Neural crest cell (in vitro differentiated cells): Measurements from ENCODE around the gene ITGA3. TPM values are rescaled to one million over a fixed set of nuclear protein-coding genes. Genes with fewer than 3 reads are reported as not detected.

Experiments
- DNase-seq: peaks from one replicate; pipeline ENCODE4 v3.0.0; 2021; ENCODE audit warnings: low read depth, mixed read lengths, low spot score
- H3K27ac Mint-ChIP-seq: one replicate; pipeline ENCODE4 v1.8.0; 2021; ENCODE audit warnings: mild to moderate bottlenecking, mixed read lengths; ENCODE audit not compliant: unreplicated experiment
- H3K27me3 Mint-ChIP-seq: 2 replicates; pipeline ENCODE4 v1.8.0; 2021; ENCODE audit warnings: low read depth, mild to moderate bottlenecking, mixed read lengths
- H3K36me3 Mint-ChIP-seq: 2 replicates; pipeline ENCODE4 v1.8.0; 2021; ENCODE audit warnings: low read depth, mild to moderate bottlenecking, mixed read lengths
- H3K4me1 Mint-ChIP-seq: 2 replicates; pipeline ENCODE4 v1.8.0; 2021; ENCODE audit warnings: mixed read lengths
- H3K4me3 Mint-ChIP-seq: one replicate; pipeline ENCODE4 v1.8.0; 2021; ENCODE audit warnings: mild to moderate bottlenecking, mixed read lengths
- H3K9me3 Mint-ChIP-seq: 2 replicates; pipeline ENCODE4 v1.8.0; 2021; ENCODE audit warnings: mixed read lengths
- CTCF ChIP-seq: fragments of 200-600 bp; sonication (generic); conservative IDR thresholded peaks from 2 replicates; pipeline ENCODE4 v1.5.0; 2021; ENCODE audit warnings: antibody characterized with exemption, mild to moderate bottlenecking
- total RNA-seq: library from RNA; stranded (reverse); gene quantifications from 2 replicates; pipeline ENCODE4 v1.2.1, GENCODE V29; 2021

Gene ITGA3
- total RNA-seq, 1 donor from 2014 or later, result 4.8 TPM

GRCh38 chr17:50047083-50047482, 8.8 kb upstream of the ITGA3 start:
- Mint-ChIP-seq H3K4me3 (no peak overlapping the region), H3K36me3 (no peaks in the 10 kb centered on the region), H3K27me3 (peaks cover 3% of the 10 kb centered on the region), H3K4me1 (peaks cover 26% of the 10 kb centered on the region), H3K27ac (no peak overlapping the region), H3K9me3 (no peaks in the 10 kb centered on the region)
- TF ChIP-seq CTCF, result no peak
- DNase-seq, result no peak

DNA sequence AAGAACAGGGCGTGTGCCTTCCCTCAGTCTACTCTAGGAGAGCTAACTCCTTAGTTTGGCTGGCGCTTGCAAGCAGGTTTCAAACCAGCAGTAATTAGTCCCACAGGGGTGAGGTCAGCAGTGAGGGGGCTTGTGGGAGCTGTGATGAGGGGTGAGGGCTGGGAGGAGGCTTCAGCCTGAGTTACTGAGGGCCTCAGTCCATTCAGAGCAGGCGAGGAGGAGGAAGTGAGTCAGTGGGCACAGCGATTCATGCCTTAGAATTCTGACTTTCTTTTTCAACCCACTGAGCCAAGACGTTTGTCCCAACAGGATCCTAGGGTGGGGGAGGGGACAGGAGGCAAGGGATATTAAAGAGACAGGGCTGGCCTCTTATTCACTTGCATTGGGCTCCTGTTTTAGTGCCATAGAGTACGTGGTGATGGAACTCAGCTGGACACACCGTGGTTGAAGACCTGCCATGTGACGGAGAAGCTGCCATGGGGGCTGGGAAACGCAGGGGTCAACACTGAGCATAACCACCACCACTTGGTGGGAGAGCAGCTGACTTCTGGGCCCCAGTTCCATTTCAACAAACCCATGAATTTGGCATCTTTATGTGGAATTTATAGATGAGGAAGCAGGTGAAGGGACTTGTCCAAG, 8.3 kb upstream of the ITGA3 start:
- Mint-ChIP-seq H3K27me3 (peaks cover 3% of the 10 kb centered on the region), H3K4me3 (no peak overlapping the region), H3K36me3 (no peaks in the 10 kb centered on the region), H3K9me3 (no peaks in the 10 kb centered on the region), H3K27ac (peak overlapping the region; percentile 62), H3K4me1 (peaks cover 31% of the 10 kb centered on the region)
- no peak for DNase-seq
- TF ChIP-seq CTCF, result no peak

GRCh38 chr17:50048146-50048720, 7.7 kb upstream of the ITGA3 start:
- no peak for DNase-seq
- Mint-ChIP-seq H3K9me3 (no peaks in the 10 kb centered on the region), H3K4me3 (no peak overlapping the region), H3K27ac (no peak overlapping the region), H3K36me3 (no peaks in the 10 kb centered on the region), H3K4me1 (peaks cover 35% of the 10 kb centered on the region), H3K27me3 (peaks cover 8% of the 10 kb centered on the region)
- no peak for TF ChIP-seq CTCF

DNA sequence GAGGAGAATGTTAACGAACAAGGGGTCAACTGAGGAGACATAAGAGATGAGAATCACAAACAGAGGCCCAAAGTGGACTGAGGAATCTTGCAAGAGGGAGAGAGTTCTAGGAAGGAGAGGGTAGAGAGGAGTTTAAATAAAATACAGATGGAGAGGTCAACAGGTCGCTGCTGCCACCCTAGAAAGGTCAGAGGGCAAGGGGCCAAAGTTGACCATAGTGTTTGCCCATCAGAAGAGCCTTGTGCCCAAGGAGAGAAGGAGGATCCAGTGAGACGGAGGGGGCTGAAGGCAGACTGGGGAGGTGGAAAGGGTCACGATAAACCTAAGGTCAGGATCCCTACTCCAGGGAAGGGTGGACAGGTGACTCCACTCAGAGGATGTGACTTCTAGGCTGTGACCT, 6.9 kb upstream of the ITGA3 start:
- DNase-seq, result no peak
- TF ChIP-seq CTCF, result no peak
- H3K9me3 Mint-ChIP-seq, result no peaks in the 10 kb centered on the region
- H3K27me3 Mint-ChIP-seq, result peaks cover 15% of the 10 kb centered on the region
- no peak overlapping the region for H3K4me3 Mint-ChIP-seq
- peaks cover 43% of the 10 kb centered on the region for H3K4me1 Mint-ChIP-seq
- H3K27ac Mint-ChIP-seq, result no peak overlapping the region
- H3K36me3 Mint-ChIP-seq, result no peaks in the 10 kb centered on the region

DNA sequence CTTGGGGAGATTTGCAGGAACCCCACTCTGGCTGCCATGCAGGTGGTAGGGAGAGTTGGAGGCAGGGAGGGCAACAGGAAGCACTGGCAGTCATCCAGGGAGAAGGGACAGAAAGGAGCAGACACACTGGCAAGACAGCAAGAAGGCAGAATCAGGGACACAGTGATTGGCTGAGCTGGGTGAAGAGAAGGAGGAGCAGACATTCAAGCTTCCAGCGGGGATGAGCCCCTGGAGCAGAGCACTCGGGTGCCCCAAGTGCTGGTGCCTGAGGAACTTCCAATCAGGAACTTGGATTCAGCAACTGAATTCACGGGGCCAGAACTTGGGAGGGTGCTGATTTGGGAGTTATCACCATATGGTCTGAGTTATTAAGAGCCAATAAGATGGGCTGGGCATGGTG, 6.3 kb upstream of the ITGA3 start:
- Mint-ChIP-seq H3K27me3 (peaks cover 20% of the 10 kb centered on the region), H3K4me3 (no peak overlapping the region), H3K27ac (no peak overlapping the region), H3K4me1 (peaks cover 45% of the 10 kb centered on the region), H3K36me3 (no peaks in the 10 kb centered on the region), H3K9me3 (no peaks in the 10 kb centered on the region)
- no peak for DNase-seq
- TF ChIP-seq CTCF, result no peak
